Astrocyte of the spinal cord (primary cell): ENCODE data around the gene SMARCAL1.

ENCODE experiments used
- DNase-seq: peaks from one replicate; pipeline ENCODE4 v3.0.0; 2011; ENCODE audit warnings: low read depth, low spot score
- H3K4me3 ChIP-seq: 2 replicates; pipeline ENCODE4 v1.5.1; 2011; ENCODE audit warnings: low read depth, mild to moderate bottlenecking, low read length, moderate library complexity
- in situ Hi-C: cut with HindIII; loops from 2 replicates; pipeline ENCODE4 v1.10.0; 2017; ENCODE audit warnings: low sequenced_read_pairs
- TF ChIP-seq, protein P1 (sequence below): IDR thresholded peaks from 2 replicates; pipeline ENCODE4 v1.5.1; 2012; ENCODE audit warnings: low read depth, mild to moderate bottlenecking, low read length, inconsistent platforms

Gene SMARCAL1

GRCh38 chr2:216426166-216426777 lies 14.0 kb downstream of the SMARCAL1 start:
- DNase-seq, result no peak
- TF ChIP-seq, protein P1, sequence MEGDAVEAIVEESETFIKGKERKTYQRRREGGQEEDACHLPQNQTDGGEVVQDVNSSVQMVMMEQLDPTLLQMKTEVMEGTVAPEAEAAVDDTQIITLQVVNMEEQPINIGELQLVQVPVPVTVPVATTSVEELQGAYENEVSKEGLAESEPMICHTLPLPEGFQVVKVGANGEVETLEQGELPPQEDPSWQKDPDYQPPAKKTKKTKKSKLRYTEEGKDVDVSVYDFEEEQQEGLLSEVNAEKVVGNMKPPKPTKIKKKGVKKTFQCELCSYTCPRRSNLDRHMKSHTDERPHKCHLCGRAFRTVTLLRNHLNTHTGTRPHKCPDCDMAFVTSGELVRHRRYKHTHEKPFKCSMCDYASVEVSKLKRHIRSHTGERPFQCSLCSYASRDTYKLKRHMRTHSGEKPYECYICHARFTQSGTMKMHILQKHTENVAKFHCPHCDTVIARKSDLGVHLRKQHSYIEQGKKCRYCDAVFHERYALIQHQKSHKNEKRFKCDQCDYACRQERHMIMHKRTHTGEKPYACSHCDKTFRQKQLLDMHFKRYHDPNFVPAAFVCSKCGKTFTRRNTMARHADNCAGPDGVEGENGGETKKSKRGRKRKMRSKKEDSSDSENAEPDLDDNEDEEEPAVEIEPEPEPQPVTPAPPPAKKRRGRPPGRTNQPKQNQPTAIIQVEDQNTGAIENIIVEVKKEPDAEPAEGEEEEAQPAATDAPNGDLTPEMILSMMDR, result no peak
- in situ Hi-C loops, result no loop called here
- H3K4me3 ChIP-seq, result no peak overlapping the region

GRCh38 chr2:216426938-216427337 lies 14.7 kb downstream of the SMARCAL1 start:
- TF ChIP-seq, protein P1, result no peak
- H3K4me3 ChIP-seq, result no peak overlapping the region
- DNase-seq, result peak; percentile 58
- in situ Hi-C loops, result no loop called here

- no peak overlapping the region for H3K4me3 ChIP-seq
- in situ Hi-C loops, result no loop called here
- TF ChIP-seq, protein P1, result no peak
- DNase-seq, result no peak
Measured at GRCh38 chr2:216428618-216429350, 16.5 kb downstream of the SMARCAL1 start.

- TF ChIP-seq, protein P1, result no peak
- H3K4me3 ChIP-seq, result no peak overlapping the region
- in situ Hi-C loops, result no loop called here
- DNase-seq, result no peak
Measured at GRCh38 chr2:216429428-216429827, 17.1 kb downstream of the SMARCAL1 start.

GRCh38 chr2:216430811-216431530 lies 18.7 kb downstream of the SMARCAL1 start:
- no peak overlapping the region for H3K4me3 ChIP-seq
- in situ Hi-C loops, result no loop called here
- DNase-seq, result no peak
- TF ChIP-seq, protein P1, result no peak

GRCh38 chr2:216431531-216431856 lies 19.2 kb downstream of the SMARCAL1 start:
- DNase-seq, result no peak
- TF ChIP-seq, protein P1, result no peak
- H3K4me3 ChIP-seq, result no peak overlapping the region
- in situ Hi-C loops, result no loop called here
